MM.1S (cell line): ENCODE measurements around the gene IQCK.

Experiments
- DNase-seq: peaks from one replicate; pipeline ENCODE4 v3.0.0-alpha.2; 2015
- H2AFZ ChIP-seq: fragments of 300-600 bp; sonication (generic); 2 replicates; pipeline ENCODE4 v1.6.0; 2016; ENCODE audit warnings: antibody characterized with exemption, low read length
- H3F3A ChIP-seq: fragments of 300-600 bp; sonication (generic); 2 replicates; pipeline ENCODE4 v1.6.1; 2016; ENCODE audit warnings: mild to moderate bottlenecking, antibody characterized with exemption, low read length, moderate library complexity, mixed read lengths; ENCODE audit not compliant: insufficient read depth
- H3K27ac ChIP-seq: fragments of 300-600 bp; sonication (generic); 2 replicates; pipeline ENCODE4 v1.5.1; 2016; ENCODE audit warnings: mild to moderate bottlenecking, low read length
- H3K27me3 ChIP-seq: fragments of 300-600 bp; sonication (generic); replicated peaks from 2 replicates; pipeline ENCODE4 v1.6.0; 2016; ENCODE audit warnings: low read length; ENCODE audit not compliant: insufficient read depth
- H3K36me3 ChIP-seq: fragments of 300-600 bp; sonication (generic); replicated peaks from 2 replicates; pipeline ENCODE4 v1.6.1; 2016; ENCODE audit warnings: mild to moderate bottlenecking, low read length, mixed read lengths; ENCODE audit not compliant: insufficient read depth
- H3K4me1 ChIP-seq: fragments of 300-600 bp; sonication (generic); 2 replicates; pipeline ENCODE4 v1.6.1; 2016; ENCODE audit warnings: low read length, mixed read lengths
- H3K4me2 ChIP-seq: fragments of 300-600 bp; sonication (generic); 2 replicates; pipeline ENCODE4 v1.6.0; 2016; ENCODE audit warnings: low read depth, low read length
- H3K4me3 ChIP-seq: fragments of 300-600 bp; sonication (generic); 2 replicates; pipeline ENCODE4 v1.5.1; 2016; ENCODE audit warnings: low read length, mixed read lengths
- H3K79me2 ChIP-seq: fragments of 300-600 bp; sonication (generic); 2 replicates; pipeline ENCODE4 v1.6.1; 2016; ENCODE audit warnings: mixed run types, low read length, mixed read lengths
- H3K9ac ChIP-seq: fragments of 300-600 bp; sonication (generic); 2 replicates; pipeline ENCODE4 v1.6.1; 2016; ENCODE audit warnings: low read length, mixed read lengths
- H3K9me2 ChIP-seq: fragments of 300-600 bp; sonication (generic); replicated peaks from 2 replicates; pipeline ENCODE4 v1.6.1; 2016; ENCODE audit warnings: mild to moderate bottlenecking, low read length, mixed read lengths; ENCODE audit not compliant: insufficient read depth
- H3K9me3 ChIP-seq: fragments of 300-600 bp; sonication (generic); replicated peaks from 2 replicates; pipeline ENCODE4 v1.6.1; 2016; ENCODE audit warnings: mild to moderate bottlenecking, low read length, mixed read lengths; ENCODE audit not compliant: insufficient read depth
- H4K20me1 ChIP-seq: fragments of 300-600 bp; sonication (generic); 2 replicates; pipeline ENCODE4 v1.6.1; 2016; ENCODE audit warnings: mild to moderate bottlenecking, low read length, moderate library complexity, mixed read lengths; ENCODE audit not compliant: insufficient read depth
- CTCF ChIP-seq: fragments of 300-600 bp; sonication (generic); IDR thresholded peaks from 2 replicates; pipeline ENCODE4 v1.5.1; 2016; ENCODE audit warnings: antibody characterized with exemption, low read length, mixed read lengths
- EZH2 ChIP-seq: fragments of 300-600 bp; sonication (generic); optimal IDR thresholded peaks from 2 replicates; pipeline ENCODE3; 2017; ENCODE audit warnings: low read depth, mild to moderate bottlenecking, antibody characterized with exemption, low read length, mixed read lengths
- EZH2phosphoT487 ChIP-seq: fragments of 300-600 bp; sonication (generic); IDR thresholded peaks from 2 replicates; pipeline ENCODE4 v1.6.1; 2018; ENCODE audit warnings: antibody characterized with exemption, low read length

Gene IQCK

GRCh38 chr16:19722981-19723380 lies 4.9 kb downstream of the IQCK start:
- no peaks in the 10 kb centered on the region for H3K9me2 ChIP-seq
- no peak overlapping the region for H3K4me2 ChIP-seq
- H3F3A ChIP-seq, result no peaks in the 10 kb centered on the region
- no peak overlapping the region for H3K27ac ChIP-seq
- no peak overlapping the region for H2AFZ ChIP-seq
- no peak overlapping the region for H3K9ac ChIP-seq
- no peak for DNase-seq
- H4K20me1 ChIP-seq, result no peaks in the 10 kb centered on the region
- no peak for TF ChIP-seq EZH2phosphoT487
- no peak for TF ChIP-seq CTCF
- no peak for TF ChIP-seq EZH2
- H3K79me2 ChIP-seq, result peaks cover under 1% of the 10 kb centered on the region
- H3K27me3 ChIP-seq, result no peaks in the 10 kb centered on the region
- H3K9me3 ChIP-seq, result no peaks in the 10 kb centered on the region
- no peaks in the 10 kb centered on the region for H3K4me1 ChIP-seq
- H3K36me3 ChIP-seq, result no peaks in the 10 kb centered on the region
- no peak overlapping the region for H3K4me3 ChIP-seq

GRCh38 chr16:19728636-19728965 lies 10.5 kb downstream of the IQCK start:
- Histone ChIP-seq H2AFZ (no peak overlapping the region), H3K36me3 (no peaks in the 10 kb centered on the region), H3K4me1 (no peaks in the 10 kb centered on the region), H4K20me1 (no peaks in the 10 kb centered on the region), H3K9me2 (no peaks in the 10 kb centered on the region), H3F3A (no peaks in the 10 kb centered on the region), H3K27me3 (no peaks in the 10 kb centered on the region), H3K79me2 (no peaks in the 10 kb centered on the region), H3K4me3 (no peak overlapping the region), H3K9me3 (no peaks in the 10 kb centered on the region), H3K9ac (no peak overlapping the region), H3K27ac (no peak overlapping the region), H3K4me2 (no peak overlapping the region)
- DNase-seq, result no peak
- TF ChIP-seq CTCF (no peak), EZH2 (no peak), EZH2phosphoT487 (no peak)

DNA sequence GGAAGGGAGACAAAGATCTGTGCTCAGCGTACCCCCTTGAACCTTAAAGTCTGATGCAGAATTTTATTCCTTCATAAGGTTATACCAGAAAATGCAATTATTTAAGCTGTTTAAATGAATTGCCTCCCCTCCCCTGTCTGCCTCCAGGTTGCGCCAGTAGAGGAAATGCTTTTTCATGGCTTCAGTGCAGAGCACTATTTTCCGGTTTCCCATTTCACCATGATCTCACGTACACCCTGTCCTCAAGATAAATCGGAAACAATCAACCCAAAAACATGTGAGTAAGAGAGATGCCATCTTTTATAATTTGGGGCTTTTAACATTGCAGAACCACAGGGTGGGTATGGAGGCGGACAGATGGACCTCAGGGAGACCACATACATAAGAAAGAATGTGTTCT lies 15.5 kb downstream of the IQCK start:
- Histone ChIP-seq H3K9ac (no peak overlapping the region), H3F3A (no peaks in the 10 kb centered on the region), H3K79me2 (no peaks in the 10 kb centered on the region), H3K27ac (no peak overlapping the region), H3K27me3 (no peaks in the 10 kb centered on the region), H3K4me1 (no peaks in the 10 kb centered on the region), H3K4me2 (no peak overlapping the region), H3K9me2 (no peaks in the 10 kb centered on the region), H3K9me3 (no peaks in the 10 kb centered on the region), H4K20me1 (no peaks in the 10 kb centered on the region), H3K36me3 (no peaks in the 10 kb centered on the region), H3K4me3 (no peak overlapping the region), H2AFZ (no peak overlapping the region)
- TF ChIP-seq EZH2phosphoT487, result no peak
- no peak for TF ChIP-seq EZH2
- no peak for TF ChIP-seq CTCF
- DNase-seq, result no peak
